ENCODE data around the gene RASSF1.

The RASSF1 gene, protein sequence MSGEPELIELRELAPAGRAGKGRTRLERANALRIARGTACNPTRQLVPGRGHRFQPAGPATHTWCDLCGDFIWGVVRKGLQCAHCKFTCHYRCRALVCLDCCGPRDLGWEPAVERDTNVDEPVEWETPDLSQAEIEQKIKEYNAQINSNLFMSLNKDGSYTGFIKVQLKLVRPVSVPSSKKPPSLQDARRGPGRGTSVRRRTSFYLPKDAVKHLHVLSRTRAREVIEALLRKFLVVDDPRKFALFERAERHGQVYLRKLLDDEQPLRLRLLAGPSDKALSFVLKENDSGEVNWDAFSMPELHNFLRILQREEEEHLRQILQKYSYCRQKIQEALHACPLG

DNA sequence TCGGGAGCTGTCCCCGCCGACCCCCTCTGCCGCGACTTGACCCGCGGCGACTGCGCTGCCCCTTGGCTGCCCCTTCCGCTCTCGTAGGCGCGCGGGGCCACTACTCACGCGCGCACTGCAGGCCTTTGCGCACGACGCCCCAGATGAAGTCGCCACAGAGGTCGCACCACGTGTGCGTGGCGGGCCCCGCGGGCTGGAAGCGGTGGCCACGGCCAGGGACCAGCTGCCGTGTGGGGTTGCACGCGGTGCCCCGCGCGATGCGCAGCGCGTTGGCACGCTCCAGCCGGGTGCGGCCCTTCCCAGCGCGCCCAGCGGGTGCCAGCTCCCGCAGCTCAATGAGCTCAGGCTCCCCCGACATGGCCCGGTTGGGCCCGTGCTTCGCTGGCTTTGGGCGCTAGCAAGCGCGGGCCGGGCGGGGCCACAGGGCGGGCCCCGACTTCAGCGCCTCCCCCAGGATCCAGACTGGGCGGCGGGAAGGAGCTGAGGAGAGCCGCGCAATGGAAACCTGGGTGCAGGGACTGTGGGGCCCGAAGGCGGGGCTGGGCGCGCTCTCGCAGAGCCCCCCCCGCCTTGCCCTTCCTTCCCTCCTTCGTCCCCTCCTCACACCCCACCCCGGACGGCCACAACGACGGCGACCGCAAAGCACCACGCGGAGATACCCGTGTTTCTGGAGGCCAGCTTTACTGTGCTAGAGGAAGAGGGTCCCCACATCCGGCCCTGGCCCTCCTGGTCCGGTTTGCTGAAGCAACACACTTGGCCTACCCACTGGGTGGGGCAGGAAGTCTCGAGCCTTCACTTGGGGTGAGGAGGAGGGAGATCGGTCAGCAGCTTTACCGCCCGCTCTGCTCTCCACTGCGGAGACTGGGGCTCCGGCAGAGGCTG, at the start of gene RASSF1:
Gene RASSF1 (minus strand): TSS at position 389 of the 882 bp plus-strand sequence. CDS start 31 bp downstream, at position 358.
- peak; percentile 91 for DNase-seq

DNA sequence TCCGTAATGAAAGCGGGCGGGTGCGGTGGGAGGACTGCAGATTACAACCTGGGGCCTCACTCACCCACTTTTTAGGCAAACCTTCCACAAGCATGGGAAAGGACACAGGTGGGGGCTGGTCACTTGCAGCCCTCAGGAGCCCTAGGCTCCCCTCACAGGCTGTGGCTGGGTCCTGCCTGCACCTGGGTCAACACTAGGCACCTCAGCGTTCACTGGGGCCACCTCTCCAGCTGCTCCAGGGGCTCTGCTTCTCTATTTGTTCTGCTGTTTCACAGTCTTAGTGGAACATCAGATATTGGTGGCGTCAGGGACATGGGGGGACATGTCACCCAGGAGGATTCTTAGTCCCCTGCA, 48.8 kb upstream of the RASSF1 start:
- DNase-seq: no peak

DNA sequence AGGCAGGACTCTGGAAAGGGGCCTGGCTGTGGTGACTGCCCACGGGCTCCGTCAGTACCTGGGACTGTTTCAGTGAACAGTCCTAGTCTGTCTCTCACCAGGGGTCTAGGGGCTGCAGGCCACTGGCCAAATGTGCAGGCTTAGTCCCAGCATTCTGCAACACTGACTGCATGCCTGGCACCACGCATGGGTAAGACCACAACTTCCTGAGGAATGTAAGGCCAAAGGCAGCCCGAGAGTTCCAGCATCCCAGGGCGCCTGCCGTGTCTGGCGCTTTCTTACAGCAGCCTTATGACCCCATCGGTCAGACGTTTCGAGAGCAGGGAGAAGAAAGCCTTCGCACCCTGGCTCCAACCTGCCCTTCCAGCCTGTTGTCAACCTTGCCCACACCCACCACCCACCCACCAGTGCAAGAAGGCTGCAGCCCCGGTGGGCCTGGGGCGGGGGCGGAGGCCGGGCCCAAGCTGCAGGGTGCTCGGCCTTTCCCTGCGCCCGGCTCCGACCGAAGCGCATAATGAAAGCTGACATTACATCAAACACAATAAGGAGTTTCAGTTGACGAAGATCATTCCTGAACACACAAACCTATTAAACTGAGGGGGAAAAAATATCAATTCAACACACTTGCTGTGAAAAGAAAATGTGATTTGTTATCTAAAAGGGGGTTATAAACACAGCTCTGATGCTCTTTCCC, 48.2 kb upstream of the RASSF1 start:
- DNase-seq: no peak

DNA sequence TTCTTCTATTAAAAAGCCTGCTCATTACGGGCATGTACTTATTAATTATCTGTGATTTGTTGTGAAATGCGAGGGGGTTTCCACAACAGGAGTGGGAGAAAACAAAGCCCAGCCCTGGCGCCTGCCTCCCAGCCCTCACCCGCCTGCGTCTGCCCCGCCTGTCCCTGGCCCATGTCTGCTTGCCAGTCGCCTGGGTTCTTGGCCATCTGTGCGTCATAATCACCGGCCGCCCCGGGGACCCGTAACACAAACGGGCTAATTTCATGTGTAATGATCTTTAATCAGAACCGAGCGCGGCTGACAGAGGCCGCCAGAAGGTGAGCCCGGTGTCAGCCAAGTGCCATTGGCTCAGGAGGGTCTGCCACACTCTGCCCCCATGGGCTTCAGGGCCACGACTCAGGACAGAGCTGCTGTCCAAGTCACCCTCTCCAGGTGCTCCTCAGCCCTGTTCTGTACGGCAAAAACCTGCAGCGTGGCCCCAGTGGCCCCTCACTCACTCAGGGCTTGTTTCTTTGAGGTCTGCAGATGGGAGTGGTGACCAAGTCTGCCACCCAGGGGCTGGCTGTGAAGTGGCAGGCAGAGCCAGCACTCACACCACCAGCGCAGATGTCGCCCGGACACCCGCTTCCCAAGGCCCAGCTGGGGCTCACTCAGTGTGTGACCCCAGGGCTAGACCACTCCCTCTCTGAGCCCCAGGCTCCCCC, 47.5 kb upstream of the RASSF1 start:
- no peak for DNase-seq

DNA sequence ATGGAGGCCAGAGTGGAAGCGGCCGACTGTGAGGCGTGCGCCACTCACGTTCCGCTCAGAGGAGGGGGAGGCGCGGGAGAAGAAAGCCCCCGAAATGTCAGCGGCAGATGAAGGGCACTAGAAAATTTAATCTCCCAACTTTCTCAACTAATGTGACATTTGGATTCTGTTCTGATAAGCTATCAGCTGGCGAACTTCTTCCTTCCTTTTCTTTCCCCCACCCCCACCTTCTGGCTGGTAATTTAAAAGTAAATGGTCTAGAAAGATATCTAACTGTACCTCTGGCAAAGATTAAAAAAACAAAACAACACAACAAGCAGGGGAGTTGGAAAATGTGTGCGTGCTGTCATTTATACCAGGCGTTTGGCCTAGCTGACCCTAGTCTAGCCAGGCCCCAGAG, 45.1 kb upstream of the RASSF1 start:
- no peak for DNase-seq

DNA sequence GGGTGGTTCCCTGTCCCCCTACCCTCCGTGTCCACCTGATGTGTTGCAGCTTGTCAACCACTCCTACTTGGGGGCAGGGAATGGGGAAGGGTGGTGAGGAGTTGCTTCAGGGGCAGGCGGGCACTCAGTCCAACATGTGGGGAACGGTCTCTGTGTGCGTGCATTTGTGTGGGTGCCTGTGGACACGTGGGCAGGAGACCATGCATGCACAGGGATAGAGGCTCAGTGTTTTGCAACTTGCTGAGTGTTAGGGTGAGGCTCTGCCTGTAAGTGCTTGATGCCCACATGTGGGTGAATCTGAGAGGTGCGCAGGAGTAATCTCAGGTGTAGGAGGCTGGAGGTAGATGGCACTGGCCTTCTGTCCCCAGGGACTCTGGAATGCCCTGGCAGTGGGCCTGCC, 43.1 kb upstream of the RASSF1 start:
- no peak for DNase-seq

DNA sequence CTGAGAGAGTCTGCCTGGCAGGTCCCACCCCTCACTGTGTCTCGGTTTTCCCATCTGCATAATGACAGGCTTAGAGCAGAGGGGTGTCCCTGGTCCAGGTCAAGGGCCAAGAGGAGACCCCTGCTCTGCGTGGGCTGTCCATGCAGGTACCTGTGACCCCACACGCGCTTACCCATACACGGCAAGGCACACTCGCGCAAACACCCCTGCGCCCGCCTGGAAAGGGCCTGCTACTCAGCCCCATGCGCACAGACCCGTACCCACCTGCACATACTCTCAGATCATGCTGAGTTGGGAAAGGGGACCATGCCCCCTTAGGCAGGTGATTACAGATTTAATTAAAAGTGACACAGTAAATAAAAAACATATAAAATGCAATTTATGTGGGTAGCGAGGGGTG, 42.1 kb upstream of the RASSF1 start:
- DNase-seq: no peak

DNA sequence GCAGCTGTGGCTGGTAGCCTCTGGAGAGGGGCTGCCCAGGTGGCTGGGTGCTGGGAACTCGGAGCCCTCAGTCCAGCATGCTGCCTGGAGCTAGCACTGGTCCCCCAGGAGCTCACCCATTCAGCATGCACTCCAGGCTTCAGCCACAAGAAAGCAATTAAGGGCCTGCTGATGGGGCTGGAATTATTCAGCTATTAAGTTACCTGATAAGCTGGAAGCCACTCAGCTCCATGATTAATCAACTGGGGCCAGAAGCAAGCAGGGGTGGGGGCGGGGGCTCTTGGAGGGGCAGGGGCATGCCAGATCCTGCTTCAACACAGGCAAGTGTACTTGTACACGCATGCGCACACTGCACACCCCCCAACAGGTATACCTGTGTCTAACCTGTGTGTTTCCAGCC, 40.7 kb upstream of the RASSF1 start:
- no peak for DNase-seq

DNA sequence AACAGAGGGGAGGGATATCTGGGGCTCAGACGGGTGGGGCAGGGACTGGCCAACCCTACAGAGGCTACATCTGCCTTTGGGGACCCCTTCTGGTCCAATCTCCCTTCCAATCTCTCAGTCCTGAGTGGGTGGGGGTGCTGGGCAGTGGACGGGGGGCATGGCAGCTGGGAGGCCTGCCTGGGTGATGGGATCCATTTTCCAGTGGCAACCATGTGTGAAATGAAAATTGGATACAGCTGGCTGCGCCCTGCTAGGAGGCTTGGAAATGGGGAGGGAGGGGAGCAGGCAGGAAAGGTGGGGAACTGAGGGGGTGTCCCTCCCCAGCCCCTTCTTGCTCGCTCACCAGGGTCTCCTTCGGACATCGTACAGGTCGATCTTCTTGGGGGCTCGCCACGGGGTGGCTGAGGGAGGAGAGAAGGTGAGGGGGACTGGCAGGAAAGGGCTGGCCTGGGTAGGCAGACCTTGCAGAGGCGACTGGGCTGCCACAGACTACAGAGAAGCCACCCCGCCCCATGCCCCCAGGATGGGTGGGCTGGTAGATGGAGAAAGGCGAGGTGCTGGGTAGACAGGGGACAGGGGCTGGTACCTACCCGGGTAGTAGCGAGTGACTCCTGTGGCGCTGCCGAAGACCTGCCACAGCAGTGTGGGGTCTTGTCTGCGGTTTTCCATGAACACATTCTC, 39.9 kb upstream of the RASSF1 start:
- DNase-seq: no peak

DNA sequence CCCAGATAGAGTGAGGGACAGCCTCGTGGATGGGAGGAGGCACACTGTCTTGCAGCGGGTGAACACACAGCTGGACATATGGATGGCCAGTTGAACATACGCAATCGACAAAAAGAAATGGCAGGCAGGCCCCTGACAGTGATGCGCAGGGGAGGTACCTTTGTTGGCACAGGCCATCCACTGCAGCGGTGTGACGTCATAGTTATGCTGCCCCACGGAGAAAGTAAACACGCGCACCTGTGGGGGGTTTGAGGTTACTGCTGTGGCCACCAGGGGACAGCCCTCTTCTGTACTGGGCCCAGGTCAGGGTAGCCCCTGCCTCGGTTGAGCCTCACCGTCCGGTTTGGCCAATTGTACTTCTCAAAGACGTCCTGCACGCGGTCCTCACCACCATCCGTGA, 38.1 kb upstream of the RASSF1 start:
- no peak for DNase-seq

DNA sequence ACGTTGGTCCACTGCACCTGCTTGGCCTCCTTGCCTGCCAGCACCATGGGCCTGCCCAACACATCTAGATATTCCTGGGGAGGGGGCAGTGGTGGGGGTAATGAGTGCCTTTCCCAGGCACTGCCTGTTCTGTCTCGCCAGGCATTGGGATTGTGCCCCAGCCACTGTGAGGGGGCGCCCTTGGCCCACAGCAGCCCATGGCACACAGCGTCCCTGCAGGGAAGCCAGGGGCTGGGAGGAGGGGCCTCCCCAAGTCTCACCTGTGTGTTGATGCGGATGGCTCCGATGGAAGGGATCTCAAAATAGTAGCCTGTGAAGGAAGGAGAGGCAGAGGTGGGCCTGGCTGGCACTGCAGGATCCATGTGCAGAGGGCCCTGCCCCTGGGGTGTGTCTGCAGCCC, 37.4 kb upstream of the RASSF1 start:
- no peak for DNase-seq

DNA sequence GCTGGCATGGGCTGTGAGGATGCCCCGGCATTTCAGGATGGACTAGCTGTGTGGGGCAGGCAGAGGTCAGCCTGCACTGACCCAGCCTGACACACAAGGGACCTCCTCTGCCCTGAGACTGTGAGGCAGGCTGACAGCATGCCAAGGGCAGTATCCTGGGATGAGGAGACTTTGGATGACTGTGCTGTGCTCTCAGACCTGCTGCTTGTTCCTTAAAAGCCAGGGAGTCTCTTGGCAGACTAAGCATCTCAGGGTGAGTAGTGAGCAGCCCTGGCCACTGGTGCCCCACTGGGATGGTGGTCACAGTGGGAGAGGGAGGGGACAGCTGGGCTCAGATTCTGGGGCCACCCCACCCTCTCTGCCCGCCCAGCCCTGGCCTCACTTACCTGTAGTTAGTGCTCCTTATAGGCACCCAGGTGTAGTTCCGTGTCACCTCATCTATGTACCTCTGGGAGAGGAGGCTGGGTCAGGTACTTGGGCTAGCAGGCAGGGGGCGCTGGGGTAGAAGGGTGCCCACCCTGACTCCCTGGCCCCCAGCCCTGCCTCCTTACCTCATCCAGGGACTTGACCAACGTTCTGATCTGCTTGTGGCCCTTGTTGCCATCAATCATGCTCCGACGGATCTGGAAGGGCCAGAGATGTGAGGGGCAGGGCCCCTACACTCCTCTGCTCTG, 34.8 kb upstream of the RASSF1 start:
- no peak for DNase-seq

DNA sequence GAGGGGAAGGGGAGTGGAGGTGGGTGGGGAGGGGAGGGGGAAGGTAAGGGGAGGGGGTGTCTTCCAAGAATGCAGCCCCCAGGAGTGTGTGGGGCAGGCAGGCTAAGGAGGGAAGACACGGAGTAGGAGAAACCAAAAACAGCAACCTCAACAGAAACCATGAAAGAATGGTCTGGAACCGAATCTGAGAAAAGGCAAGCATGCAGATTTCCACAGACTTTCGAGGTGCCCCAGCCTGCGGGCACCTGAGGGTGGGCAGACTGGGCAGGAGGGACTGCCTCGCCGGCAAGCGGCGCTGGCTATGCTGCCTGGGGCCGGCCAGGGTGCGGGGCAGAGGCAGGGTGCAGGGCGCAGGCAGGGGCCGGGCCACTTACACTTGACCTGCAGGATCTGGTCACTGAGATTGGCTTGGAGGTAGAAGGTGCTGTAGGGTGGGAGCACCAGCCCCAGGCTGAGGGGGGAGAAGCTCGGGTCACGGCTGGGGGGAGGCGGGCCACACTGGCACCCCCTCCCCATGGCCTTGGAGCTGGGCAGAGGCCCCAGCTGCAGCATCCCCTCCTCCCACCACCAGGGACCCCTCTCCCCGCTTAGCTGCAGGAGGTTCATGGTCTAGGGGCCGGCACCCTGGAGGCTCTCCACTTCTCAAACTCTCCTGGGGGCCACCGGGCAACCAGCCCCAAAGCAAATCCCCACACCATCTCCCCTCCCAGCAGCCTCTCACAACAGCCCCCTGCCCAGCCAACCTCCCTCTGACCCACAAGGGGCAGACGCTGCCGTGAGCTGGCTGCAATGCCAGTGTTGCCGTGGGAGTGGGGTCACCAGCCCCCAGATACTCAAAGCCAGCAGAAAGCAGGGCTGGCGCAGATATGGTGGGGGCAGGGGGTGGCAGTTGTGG, 34.0 kb upstream of the RASSF1 start:
- no peak for DNase-seq

DNA sequence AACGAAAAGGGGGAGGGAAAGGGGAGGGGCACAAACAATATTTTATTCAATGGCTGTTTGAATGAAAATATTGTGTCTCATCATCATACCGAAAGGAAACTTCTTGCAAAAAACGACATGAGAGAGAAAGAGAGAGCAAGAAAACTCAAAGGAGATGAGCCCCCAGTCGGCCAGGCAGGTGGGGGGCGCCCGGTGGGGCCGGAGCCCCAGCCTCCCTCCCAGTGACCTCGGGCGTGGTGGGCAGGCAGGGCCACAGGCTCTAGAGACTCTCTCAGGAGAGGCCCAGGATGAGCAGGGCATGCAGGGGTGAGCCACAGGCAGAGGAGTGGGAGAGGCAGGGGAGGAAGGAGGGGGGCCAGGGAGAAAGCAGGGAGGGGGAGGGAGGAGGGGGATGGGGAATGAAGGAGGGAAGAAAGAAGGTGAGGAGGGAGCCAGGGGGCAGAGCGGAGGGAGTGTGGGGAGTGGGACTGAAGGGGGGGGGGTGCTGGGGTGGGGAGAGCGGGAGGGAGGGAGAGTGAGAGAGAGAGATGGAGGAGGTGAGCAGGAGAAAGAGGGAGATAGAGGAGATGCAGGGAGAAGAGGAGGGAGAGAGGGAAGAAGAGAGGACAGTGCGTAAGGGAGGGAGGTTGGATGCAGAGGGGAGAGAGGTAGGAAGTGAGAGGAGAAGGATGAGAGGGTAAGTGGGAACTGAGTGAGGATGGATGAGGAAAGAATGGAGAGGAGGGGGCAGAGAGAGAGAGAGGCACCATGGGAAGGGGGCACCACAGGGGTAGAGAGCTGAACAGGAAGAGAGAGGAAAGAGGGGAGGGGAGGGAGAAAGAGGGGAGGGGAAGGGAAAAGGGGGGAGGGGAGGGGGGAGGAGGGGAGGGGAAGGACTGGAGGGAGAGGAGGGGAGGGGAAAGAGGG, 32.8 kb upstream of the RASSF1 start:
- DNase-seq: no peak

DNA sequence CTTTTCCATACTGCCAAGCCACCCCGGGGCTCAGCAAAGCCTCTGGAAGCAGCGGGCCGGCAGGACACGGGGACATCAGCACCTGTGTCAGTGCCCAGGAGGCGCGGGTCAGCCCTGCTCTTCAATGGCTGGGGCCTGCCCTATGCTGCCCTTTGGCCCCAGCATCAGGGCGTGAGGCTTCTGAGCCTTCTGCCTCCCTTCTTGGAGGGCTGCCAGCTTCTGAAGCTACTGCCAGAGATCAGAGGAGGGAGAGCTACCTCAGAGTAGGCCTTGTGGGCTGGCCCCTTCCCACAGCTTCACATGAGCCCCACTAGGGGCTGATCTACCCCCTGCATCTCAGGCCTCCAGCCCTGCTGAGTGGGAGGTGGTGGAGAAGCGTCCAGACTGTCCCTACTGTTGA, 31.7 kb upstream of the RASSF1 start:
- no peak for DNase-seq

DNA sequence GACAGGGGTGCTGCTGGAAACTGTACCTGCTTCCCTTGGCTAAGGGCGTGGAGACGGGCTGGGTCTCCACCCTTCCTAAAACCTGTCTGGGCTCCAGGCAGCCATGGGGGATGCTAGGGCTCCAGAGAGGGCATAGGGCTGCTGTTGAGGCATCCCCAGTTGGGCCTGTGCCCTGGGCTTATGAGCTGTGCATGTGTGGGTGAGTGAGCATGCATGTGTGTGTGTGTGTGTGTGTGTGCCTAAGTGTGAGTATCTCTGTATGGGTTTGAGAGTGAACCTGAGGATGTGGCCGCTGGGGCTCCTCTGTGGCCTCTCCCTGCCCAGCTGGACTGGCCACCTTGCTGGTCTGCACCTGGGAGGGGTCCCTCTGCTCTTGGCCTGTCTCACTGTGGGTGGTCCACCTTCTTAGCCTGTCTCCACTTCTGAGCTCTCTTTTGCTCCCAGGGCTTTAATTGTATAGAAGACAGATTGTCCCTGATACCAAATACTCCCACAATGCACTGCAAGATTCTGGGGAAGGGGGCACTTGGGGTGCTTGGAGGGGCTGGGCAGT, 30.6 kb upstream of the RASSF1 start:
- DNase-seq: no peak

DNA sequence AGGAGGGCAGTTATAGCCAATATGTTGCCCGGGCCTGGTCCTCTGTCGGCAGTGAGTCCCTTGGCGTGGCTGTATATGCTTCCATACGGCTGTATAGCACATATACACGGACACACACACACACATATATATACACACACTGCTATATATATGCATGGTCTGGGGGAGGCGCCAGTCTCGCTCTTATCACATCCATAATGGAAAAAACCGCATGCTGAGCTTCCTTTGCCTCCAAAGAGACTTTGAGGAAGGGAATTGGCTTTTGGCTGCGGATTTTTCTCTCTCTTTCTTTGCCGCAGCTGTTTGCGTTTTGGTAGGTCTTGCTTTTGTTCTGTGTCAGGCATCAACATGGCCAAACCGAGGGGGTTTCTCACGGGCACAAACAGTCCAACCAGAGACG, 30.0 kb upstream of the RASSF1 start:
- DNase-seq: no peak

DNA sequence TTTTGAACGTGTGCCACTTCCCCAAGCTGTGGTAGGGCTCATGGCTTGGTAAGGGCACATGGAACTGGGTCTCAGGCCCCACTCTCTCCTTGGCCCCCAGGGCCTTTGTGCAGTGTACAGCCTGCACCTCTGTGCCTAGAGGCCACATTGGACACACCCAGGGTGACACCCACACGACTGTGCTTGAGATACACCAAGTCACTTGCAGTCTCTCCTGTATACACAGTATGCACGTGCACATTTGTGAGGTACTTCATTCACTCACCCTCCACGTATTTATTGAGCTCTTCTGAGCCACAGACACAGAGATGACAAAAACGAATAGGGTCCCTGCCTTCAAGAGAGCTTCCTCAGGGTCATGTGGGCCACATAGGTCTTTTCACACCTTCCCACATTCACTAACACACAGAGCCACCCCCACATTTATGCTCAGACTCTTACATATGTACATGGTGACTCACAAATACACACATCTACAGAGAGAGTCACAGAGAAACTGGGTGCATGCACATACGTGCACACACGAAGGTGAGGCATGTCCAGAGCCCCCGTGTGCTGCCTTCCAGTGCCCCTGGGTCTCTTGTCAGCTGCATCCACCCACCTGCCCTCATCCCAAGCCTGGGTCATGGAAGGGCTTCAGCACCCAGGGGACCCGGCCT, 28.5 kb upstream of the RASSF1 start:
- DNase-seq: no peak

DNA sequence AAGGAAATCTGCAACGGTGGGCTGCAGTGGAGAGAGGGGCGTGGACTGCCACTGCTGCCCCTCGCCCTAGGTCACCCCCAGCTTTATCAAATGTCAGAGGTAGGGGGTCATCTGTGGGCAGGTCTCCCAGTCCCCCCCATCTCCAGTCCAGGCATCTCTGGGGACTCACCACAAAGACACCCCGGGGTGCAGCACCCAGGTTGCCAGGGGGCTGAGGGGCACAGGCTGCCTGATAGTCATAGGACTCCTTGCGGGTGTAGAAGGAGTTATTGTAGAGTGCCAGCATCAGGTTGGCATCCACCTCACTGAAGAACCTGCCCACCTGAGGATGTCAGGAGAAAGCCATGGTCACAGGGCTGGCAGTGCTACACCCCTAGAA, 25.2 kb upstream of the RASSF1 start:
- DNase-seq: no peak

Data from activated CD4-positive, alpha-beta T cell treated with anti-CD3 and anti-CD28 coated beads, Interleukin-10, Interleukin-2, amounts not matched to agents 100 ng/mL and 50 ng/mL, durations not matched to agents 16 hours and 8 hours (primary cell).